UCSD-AML1 (cell line): ENCODE measurements around the gene SMARCB1.

Source experiments
- DNase-seq: peaks from one replicate; lab custom pipeline; 2025; ENCODE audit not compliant: unreplicated experiment; lab: John Stamatoyannopoulos, UW

SMARCB1 gene

DNA sequence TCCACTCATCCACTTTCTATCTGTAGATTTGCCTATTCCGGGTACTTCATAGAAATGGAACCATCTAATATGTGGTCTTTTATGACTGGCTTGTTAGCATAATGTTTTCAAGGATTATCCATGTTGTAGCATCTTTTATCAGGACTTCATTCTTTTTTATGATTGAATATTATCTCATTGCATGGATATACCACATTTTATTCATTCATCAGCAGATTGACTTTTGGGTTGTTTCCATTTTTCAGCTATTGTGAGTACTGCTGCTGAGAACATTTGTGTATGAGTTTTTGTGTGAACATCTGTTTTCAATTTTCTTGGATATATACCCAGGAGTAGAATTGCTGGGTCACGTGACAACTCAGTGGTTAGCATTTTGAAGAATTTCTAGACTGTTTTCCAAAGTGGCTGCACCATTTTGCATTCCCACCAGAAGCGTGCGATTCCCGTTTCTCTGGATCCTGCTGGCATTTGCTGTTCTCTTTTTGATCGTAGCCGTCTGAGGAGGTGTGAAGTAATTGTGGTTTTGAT, 43.1 kb downstream of the SMARCB1 start:
- DNase-seq: no peak

DNA sequence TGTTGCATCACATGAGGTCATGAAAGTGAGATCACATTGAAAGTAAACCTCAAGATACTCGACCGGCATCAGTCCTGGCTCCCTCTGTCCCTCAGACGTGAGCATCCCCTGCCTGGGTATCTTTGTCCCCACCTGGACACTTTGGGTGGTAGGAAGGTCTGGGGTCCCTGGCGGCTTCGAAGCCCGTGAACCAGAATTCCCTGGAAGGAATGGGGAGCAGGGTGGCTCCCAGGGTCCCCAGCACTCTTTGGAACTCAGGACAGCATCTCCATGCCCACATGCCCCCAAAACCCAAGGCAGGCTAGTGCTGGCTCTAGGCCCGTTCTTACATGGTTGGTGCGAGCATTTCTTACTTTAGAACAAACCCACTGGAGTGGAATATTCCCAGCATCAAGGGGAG, 44.5 kb downstream of the SMARCB1 start:
- DNase-seq: no peak

DNA sequence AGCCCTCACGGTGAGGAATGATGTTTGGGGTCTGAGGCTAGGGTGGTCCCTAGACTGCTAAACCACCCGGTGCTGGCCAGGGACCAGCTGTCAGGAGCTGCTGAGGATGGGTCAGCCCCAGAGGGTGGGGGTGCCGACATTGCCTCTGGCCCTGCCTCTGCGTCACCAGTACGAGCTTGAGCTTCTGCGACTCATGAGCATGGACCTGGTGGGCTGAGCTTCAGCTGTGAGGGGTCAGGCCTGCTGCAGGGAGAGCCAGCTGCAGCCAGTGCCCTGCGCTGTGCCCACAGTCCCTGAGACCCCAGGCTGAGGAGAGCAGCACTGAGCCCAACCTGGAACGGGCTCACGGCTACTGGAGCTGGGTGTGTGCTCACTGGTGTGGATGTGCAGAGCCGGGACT, 45.0 kb downstream of the SMARCB1 start:
- DNase-seq: no peak

DNA sequence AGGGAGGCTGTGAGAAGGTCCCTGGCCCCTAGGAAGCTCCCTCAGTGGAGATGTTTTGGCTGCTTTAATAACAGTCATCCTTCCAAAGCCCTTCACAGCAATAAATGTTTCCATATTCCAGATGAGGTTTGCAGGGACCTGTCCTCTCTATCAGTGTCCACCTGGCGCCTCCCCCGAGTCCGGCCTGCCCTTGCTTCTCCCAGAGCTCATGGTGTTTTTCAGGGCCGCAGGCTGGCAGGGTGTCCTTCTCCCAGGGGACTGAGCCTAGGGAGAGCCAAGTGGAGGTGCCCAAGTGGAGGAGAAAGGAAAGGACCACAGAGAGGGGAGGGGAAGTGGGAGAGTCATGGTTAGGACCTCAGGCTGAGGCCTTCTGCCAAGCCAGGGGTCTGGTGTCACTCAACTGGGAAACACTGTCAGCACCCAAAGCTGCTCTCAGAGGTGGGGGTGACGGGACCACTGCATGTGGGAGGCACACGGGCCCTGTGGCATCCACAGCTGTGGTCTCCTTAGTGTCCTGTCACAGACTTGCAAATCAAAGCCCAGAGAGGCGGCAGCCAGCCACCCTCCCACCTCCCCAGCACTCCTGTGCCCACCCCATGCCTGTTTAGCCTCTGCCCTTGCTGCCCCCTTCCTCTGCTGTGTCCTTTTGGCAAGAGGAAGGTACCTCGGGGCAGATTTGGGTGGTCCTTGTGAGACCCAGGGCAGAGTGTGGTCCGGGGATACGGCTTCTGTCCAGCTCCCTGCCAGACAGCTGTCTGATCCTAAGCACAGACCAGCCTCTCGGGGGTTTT, 45.7 kb downstream of the SMARCB1 start:
- no peak for DNase-seq

DNA sequence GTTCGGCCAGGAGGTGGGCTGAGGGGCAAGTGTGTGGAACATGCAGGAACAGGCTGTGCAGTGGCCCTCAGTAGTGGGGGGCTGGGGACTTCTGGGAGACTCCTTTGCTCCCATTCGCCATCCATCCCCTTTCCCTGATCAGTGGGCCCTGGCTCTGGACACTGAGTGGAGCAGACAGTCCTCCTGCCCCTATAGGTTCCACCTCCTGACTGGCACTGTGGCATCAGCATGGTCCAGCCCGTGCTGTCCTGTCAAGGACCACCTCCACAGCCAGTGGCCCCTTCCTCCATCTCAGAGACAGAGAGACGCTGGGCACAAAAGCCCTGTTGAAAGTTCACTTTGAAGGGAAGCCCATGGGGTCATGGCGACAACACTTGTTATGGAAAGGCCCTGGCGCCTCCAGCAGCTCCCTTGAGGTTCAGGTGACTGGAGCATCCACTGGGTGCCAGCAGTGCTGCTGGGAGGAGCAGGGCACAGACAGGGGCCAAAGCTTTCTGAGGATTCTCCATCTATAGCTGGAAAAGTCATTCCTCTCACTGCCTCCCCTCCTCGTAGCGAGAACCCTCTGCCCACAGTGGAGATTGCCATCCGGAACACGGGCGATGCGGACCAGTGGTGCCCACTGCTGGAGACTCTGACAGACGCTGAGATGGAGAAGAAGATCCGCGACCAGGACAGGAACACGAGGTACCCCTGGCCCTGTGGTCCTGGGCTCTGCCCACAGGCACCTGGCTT, 46.4 kb downstream of the SMARCB1 start:
- DNase-seq: no peak

DNA sequence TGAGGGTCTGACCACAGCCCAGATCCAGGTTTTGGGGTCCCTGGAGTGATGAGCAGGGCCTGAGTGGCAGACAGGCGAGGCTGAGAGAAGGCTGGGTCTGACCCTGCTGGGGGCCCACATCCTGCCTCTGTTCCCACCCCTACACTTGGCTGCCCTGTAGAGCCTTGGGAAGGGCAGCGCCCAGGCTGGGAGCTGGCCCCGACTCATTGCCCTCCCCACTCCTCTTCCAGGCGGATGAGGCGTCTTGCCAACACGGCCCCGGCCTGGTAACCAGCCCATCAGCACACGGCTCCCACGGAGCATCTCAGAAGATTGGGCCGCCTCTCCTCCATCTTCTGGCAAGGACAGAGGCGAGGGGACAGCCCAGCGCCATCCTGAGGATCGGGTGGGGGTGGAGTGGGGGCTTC, 47.1 kb downstream of the SMARCB1 start:
- no peak for DNase-seq

DNA sequence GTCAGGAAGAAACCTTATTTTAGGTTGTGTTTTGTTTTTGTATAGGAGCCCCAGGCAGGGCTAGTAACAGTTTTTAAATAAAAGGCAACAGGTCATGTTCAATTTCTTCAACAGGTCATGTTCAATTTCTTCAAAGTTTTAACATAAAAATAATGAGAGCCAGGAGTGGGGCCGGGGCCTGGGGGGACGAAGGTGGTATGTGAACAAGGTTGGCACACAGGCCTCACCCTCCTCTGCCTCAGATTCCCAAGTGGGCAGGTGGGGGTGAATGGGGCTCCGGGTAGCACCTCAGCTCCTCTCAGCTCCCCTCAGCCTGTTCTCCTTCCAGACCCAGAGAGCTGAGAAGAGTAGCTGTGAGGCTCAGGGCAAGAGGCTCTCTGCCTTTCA, 47.6 kb downstream of the SMARCB1 start:
- DNase-seq: no peak

DNA sequence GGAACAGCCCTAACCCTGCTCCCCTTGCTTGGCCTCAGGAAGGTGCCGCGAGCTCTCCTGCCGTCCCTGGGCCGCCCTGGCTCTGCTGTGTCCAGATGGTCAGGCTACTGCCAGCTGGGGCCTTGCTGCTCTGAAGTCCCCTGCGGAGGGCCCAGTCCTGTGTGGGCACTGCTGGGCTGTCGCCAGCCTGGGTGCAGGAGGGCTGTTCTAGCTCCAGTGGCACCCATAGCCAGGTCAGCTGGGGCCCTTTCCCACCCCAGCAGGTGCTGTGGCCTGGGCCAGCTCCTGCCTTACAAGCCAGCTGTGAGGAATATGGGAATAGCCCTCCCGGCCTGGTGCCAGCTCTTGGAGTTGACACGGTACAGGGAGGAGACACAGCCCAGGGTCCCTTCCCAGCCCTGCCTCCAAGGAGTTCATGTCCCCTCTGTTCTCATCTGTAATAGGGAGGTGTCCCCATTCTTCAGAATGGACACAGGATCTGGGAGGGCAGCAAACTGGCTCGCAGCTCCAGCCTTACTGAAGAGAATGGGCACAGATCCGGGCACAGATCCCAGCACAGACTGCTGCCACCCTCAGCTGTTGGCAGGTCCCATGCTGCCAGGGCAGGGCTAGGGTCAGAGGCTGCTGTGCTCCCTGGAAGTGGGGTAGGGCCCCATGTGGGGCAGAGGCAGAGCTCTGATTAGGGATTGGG, 48.2 kb downstream of the SMARCB1 start:
- no peak for DNase-seq

DNA sequence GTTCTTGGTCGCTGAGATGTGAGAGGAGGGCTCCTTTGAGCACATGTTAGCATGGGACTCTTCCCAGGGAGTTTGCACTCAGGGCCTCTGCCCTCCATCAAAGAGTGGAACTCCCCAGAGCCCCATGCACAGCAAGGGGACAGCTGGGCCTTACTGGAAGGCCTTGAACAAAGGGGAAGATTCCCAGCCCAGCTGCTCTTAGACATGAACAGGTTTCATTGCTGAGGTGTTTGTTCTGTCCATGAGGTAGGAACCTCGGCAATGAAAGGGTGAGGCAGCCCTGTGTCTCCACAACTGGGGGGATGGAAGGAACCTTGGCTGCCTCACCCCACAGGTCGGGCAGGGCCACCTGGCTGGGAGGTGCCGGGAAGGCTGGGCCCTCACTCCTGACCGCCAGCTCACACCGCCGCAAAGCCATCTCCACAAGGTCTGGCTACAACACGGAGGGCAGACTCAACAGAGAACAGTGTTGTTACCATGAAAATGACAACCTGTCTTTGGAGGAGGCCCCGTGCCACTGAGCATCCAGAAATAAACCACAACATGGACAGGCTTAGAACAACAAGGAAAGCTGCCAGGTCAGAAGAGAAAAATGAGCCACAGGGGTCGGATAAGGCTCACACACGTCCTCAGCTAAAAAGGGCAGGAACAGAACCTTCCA, 48.8 kb downstream of the SMARCB1 start:
- DNase-seq: no peak

DNA sequence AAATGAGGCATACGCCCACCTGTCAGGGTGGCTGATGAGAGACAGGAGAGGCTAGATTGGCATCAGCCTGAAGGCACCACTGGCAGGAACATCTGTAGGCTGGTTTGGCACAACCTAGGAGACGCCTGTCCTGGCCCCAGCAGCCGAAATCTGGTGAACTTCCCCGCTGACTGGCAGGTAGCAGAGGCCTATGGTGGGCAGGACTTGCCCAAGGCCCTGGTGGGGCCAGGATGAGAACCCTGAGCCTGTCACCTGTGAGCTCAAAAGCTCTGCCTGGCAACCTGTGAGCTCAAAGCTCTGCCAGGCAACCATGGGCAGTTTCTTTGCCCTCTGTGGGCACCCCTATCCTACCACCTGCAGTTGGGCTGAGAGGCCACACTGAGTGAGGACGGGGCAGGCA, 49.5 kb downstream of the SMARCB1 start:
- no peak for DNase-seq

DNA sequence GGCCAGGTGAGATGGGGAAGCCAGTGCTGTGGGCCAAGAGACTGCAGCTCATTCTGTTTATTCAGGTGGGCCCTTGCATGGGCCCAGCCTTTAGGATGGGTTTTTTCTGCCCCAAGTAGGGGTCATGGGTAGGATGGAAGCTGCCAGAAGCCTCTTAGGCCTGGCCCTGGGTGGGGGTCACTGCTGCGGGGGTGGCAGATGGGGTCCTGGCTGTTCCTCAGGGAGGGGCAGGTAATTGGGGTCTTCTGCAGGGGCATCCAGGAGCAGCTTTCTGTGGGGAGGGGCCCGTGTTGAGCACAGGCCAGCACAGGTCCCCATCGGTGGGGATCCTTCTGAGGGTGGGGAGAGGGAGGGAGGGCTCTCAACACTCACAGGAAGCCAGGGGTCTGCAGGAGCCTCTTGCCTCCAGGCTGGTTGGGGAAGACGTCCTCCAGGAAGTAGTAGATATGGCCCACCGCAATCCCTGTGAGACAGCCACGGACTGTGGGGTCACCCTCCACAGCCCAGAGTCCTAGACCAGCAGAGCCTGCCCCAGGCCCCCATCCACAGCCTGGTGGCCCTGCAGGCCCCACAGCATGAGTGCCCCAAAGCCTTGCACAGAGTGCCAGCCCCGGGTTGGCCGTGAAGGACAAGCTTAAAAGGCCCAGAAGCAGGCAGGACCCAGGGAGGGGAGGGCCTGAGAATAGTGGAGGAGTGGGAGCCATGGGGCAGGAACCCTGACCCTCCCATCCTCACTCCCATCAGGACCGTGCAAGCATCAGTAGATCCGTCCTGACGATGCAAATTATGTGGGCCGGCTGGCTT, 50.1 kb downstream of the SMARCB1 start:
- DNase-seq: no peak

DNA sequence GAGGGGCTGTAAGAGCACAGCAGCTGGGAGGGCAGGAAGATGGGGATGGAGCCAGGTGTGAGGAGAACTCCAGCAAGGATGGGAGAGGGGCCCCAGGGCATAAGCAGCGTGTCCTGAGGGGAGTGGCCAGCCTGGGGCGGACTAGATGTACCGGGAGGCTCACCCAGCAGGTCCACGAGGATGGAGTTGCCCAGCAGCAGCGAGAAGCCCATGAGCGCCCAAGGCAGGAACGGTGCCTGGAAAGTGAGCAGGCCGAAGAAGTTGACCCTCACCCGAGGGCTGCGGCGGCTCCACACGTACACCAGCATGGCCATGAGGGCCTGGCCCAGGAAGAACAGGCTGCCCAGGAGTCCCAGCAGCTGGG, 50.7 kb downstream of the SMARCB1 start:
- no peak for DNase-seq

DNA sequence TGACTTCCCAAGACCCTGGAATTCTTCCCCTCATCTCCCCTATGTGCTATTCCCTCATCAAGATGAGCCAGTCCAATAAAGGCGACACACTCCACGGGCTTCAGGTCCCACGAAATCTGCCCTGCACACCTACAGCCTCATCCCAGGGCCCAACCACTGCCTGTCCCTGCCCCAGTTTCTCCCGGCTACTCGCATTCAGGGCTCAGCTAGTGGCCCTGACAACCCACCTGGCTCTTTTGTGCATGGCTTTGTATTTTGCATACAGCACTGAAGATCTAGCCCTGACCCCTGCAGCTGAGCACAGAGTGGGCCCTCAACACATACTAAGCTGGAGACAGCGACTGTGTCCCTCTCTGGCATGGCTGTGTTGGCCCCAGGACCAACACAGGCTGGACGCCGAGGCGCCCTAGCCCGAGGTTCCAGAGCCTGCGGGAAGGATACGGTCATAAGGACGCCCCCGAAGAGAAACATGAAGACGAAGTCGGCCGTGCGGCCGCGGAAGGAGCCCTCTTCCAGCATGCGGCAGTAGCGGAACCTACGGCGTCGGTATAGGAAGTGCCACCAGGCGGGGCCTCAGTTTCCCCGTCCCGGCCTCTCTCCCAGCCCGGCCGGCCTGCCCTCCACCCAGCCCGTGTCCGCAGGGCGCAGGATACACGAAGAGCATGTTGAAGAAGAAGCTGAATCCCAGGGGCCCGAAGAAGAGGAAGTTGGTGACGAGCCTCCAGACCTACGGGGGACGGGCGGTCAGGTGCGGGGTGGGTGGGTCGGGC, 51.3 kb downstream of the SMARCB1 start:
- no peak for DNase-seq

DNA sequence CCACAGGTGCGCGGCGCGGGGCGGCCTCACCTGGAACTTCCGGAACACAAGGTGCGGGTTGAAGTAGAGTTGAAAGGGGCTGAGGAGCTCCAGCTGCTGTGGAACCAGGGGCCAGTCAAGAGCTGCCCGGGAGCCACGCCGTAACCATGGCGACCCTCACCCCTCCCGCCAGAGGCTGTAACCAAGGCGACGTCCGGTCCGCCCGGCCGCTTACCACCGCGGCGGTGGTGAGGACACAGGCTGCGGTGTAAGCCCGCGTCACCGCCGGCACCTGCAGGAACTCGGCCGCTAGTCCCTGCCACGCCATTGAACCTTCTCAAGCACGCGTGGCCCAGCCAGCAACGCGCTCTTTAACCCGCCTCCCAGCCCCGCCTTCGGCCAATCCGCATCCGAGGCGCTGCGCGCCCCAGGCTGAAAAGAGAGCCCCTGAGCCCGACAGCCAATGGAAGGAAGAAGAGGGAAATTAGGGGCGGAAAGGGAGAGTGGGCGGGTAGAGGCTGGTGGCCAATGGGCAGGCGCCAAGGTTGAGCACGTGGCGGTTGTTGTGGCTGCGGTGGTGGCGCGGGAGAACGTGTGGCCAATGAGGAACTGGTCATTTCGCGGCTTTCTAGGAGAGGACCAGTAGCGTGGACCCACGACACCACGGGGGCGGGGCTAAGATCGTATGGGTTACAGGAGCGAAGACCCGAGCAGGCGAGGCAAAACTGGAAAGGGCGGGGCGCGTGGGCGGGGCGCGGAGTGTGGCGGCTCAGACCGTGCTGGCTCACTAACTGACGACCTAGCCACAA, 52.1 kb downstream of the SMARCB1 start, which contains the start of gene DERL3:
Gene DERL3, minus strand, starts transcription at position 326 of the 788 bp plus-strand sequence. Its CDS starts 19 bp downstream, at position 307.
- peak; percentile 100 for DNase-seq

DNA sequence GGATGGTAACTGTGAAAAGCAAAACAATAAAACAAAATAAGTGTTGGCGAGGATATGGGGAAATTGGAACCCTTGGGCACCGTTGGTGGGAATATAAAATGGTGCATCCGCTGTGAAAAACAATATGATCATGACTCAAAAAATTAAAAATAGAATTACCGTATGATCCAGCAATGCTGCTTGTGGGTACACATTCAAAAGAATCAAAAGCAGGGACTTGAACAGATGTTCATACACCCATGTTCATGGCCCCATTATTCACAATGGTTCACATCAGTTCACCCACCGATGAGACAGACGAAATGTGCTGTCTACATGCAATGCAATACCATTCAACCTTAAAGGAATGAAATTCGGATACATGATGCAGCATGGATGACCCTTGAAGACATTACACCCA, 53.3 kb downstream of the SMARCB1 start:
- no peak for DNase-seq

DNA sequence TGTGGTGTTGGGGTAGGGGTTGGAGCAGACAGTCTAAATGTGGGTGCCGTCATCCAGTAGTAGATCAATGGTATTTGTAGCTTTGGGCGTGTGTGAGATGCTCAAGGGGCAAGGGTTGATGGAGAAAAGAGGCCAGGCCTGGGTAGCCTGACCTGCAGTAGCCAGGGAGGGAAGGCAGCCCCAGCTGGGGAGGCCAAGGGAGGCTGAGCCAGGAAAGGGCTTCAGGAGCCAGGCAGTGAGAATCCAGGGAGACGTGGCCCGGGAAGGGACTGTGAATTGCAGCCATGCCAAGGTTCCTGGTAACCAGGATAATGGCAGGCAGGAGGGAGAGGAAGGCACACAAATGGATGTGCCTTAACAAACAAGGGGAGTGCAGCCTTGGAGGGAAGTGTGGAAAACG, 54.5 kb downstream of the SMARCB1 start:
- DNase-seq: no peak

DNA sequence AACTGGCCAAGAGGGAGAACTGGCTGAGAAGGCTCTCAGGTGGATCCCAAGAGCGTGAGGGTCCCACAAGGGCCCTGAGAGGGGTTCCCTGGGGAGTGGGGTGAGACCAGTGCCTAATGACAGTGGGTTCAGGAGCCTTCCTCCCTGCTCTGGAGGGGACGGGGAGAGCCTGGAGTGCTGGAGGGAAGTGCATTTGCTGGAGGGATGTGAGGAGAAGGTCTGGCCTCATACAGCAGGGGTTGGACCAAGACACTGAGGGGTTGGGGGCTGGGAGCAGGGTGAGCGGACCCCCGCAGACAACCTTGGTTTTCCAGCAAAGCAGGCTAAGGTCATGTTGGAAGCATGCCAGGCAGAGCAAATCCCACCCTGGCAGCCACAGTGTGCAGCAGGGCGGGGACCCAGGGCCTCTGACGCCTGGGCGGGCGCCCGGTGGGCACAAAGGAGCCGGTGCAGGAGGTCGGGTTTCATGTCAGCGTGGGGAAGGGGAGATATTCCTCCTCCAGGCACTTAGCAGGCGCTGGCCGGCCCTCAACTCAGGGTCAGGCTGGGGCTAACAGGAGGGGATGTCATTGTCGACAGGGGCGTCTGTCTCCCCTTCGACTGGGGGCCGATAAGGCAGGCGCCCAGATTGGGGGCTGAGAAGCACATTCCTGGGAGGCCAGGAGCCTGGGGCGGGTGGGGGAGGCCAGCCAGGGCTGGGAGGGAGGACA, 55.1 kb downstream of the SMARCB1 start:
- no peak for DNase-seq

DNA sequence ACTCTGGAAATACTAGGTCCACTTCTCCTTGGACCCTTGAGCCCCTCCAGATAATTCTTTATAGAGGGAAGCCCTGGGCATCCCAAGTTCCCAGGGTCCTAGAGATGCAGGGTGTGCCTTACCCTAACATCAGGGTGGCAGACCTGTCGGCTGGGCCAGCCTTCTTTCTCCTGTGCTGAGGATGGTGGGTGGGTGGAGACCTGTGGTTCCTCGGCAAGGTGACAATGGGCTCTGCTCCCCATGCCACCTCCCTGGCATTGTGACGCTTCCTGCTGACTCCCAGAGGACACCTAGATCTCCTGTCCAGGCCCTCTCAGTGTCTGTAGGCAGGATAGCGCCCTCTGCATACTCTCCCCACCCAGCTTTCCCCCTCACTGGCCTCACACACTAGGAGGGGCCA, 55.8 kb downstream of the SMARCB1 start:
- DNase-seq: no peak
